Activated T-helper 2 cell treated with anti-CD3 and anti-CD28 coated beads, Interferon-gamma antibody, Interleukin-2, Interleukin-4, amounts not matched to agents 10 μg/mL and 5 μg/mL and 100 μg/mL, durations not matched to agents 14 hours and 24 hours and 36 hours (primary cell): ENCODE results near the gene CYP3A5. TPM values are rescaled to one million over a fixed set of nuclear protein-coding genes. Genes with fewer than 3 reads are reported as not detected.

Experiments used
- DNase-seq: peaks from one replicate; pipeline ENCODE4 v3.0.0; 2021; ENCODE audit warnings: low spot score
- H3K27ac Mint-ChIP-seq: one replicate; pipeline ENCODE4 v1.8.0; 2021; ENCODE audit warnings: mixed read lengths
- H3K27me3 Mint-ChIP-seq: one replicate; pipeline ENCODE4 v1.8.0; 2021; ENCODE audit warnings: low read depth, mixed read lengths
- H3K36me3 Mint-ChIP-seq: one replicate; pipeline ENCODE4 v1.8.0; 2021; ENCODE audit warnings: low read depth, mixed read lengths
- H3K4me1 Mint-ChIP-seq: one replicate; pipeline ENCODE4 v1.8.0; 2021; ENCODE audit warnings: low read depth, mixed read lengths
- H3K4me3 Mint-ChIP-seq: one replicate; pipeline ENCODE4 v1.8.0; 2021; ENCODE audit warnings: low read depth, mild to moderate bottlenecking, moderate library complexity, mixed read lengths
- H3K9me3 Mint-ChIP-seq: one replicate; pipeline ENCODE4 v1.8.0; 2021; ENCODE audit warnings: mixed read lengths
- intact Hi-C: fragments of 100-400 bp; cut with micrococcal nuclease; formaldehyde crosslinking; loops from one replicate; pipeline ENCODE4 v1.15.1; 2023
- total RNA-seq: library from RNA; stranded (reverse); gene quantifications from 2 replicates; pipeline ENCODE4 v1.2.3, GENCODE V29; 2022

CYP3A5 gene
- total RNA-seq, 1 donor from 2014 or later: not detected

DNA sequence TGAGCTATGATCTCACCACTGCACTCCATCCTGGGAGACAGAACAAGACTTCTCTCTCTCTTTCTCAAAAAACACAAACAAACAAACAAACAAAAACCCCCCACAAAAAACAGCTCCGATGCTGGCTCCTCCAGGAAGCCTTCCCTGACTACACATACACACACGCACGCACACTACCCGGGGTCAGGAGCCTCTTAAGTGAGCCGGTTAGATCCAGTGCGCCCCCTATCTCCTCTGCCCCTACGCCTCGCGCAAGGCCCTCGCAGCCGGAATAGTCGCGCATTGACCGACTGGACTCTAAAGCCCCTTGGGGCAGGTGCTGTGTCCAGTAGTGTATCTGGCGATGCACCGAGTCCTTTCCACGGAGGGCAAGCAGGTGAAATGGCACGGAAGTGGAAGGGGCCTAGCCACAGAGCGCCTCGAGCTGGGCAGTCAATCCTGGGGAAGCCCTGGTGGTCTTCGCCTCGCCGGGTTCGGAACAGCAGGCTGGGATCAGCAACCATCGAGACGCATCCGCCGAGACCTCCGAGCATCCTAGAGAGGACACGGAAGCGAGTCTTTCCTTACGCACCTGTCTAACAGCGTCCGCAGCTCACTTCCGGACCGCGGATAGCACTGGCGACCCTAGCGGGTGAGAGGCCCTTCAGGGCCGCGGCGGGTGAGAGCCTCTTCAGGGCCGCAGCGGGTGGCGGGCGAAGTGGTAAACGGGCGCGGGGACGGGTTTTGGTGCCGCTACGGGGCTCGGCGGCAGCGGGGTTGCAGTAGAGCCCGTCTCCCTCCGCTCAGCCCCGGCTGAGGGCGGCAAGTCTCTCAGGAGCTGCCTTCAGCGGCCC lies 63.2 kb downstream of the CYP3A5 start, which contains the start of gene ZSCAN25:
Gene ZSCAN25 (plus strand): TSS at position 588 of the 833 bp plus-strand sequence. CDS start 2,661 bp downstream, outside the sequence.
- Mint-ChIP-seq H3K36me3 (peaks cover 41% of the 10 kb centered on the region), H3K27ac (peak within 1 kb of the TSS; percentile 91), H3K4me1 (peaks cover 39% of the 10 kb centered on the region), H3K27me3 (peaks cover 4% of the 10 kb centered on the region), H3K4me3 (peak within 1 kb of the TSS; percentile 92), H3K9me3 (no peaks in the 10 kb centered on the region)
- intact Hi-C loops: loop anchor here (1.0 to 2.0 kb wide), 2 partner anchors 58 to 116 kb away; partner anchors contain the start of genes ZNF394 and ZNF655
- peak; percentile 80 for DNase-seq

DNA sequence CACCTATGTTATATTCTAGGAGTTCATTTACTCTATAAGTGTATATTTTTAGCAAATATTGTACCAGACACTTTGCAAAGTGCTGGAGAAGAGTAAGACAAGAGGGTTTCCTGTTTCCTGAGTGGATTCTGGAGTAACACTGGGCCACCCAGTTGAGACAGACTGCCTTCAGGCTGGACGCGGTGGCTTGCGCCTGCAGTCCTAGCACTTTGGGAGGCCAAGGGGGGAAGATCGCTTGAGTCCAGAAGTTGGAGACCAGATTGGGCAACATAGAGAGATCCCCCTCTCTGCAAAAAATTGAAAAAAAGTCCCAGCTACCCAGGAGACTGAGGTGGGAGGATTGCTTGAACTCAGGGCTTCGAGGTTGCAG lies 63.8 kb downstream of the CYP3A5 start:
- peak overlapping the region; percentile 92 for H3K4me3 Mint-ChIP-seq
- peaks cover 4% of the 10 kb centered on the region for H3K27me3 Mint-ChIP-seq
- H3K36me3 Mint-ChIP-seq: peaks cover 35% of the 10 kb centered on the region
- peak; percentile 7 for DNase-seq
- intact Hi-C loops: loop anchor here (1.0 to 2.0 kb wide), 2 partner anchors 57 to 116 kb away; partner anchors contain the start of genes ZNF394 and ZNF655
- peaks cover 33% of the 10 kb centered on the region for H3K4me1 Mint-ChIP-seq
- H3K27ac Mint-ChIP-seq: peak overlapping the region; percentile 91
- H3K9me3 Mint-ChIP-seq: no peaks in the 10 kb centered on the region

DNA sequence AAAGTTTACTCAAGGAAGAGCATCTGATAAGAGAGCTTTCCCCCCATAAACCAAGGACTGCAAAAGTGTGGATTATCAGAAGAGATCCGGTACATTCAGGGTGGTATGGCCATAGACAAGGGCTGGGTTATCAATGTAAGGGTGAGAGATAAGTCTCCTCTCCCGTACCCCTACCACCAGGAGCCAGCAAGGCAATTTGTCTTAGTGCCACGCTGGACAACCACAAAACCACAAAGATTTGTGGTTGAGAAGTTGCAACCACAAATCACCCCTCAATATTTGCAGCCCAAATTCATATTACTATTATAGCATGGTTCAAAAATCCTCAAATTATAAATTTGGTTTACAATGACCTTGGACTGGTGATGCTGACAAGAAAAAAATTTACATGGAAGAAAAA lies 65.3 kb downstream of the CYP3A5 start:
- no peak overlapping the region for H3K4me3 Mint-ChIP-seq
- H3K36me3 Mint-ChIP-seq: peaks cover 21% of the 10 kb centered on the region
- peak; percentile 3 for DNase-seq
- intact Hi-C loops: no loop called here
- peaks cover 4% of the 10 kb centered on the region for H3K27me3 Mint-ChIP-seq
- H3K27ac Mint-ChIP-seq: no peak overlapping the region
- no peaks in the 10 kb centered on the region for H3K9me3 Mint-ChIP-seq
- peaks cover 32% of the 10 kb centered on the region for H3K4me1 Mint-ChIP-seq

DNA sequence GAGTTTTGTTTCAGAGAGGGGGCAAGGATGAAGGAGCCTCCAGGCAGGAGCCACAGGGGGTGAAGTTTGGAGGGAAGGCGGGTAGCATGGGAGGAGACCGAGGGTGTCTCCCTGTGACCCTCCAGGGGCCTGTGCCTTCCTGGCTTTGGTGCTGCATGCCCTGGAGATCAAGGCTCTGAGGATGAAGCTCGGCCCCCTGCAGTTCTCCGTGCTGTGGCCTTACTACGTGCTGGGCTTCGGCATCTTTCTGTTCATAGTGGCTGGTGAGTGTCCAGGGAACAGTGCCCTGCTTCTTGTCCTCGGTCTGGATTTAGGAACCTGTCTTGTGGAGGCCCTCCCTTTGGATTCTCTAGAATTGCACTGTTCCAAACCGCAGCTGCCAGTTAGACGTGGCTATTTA lies 72.2 kb downstream of the CYP3A5 start:
- Mint-ChIP-seq H3K27me3 (no peaks in the 10 kb centered on the region), H3K4me3 (no peak overlapping the region), H3K9me3 (no peaks in the 10 kb centered on the region), H3K4me1 (peaks cover 2% of the 10 kb centered on the region), H3K36me3 (no peaks in the 10 kb centered on the region), H3K27ac (no peak overlapping the region)
- intact Hi-C loops: no loop called here
- DNase-seq: no peak

DNA sequence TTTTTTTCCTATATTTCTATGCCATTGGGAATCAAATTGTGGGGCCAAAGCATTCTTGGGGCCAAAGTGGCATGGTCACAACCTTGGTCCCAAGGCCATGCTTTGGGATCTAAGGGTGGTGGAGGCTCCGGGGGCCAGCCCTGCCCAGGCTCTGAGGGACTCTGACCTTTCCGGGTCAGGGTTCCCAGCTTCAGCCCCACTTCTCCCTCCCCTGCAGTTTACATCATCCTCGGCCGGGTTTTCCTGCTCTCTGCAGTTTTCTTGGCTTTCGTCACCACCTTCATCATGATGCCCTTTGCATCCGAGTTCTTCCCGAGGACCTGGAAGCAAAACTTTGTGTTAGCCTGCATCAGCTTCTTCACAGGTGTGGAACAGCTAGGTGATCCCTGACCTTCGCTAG lies 73.3 kb downstream of the CYP3A5 start:
- Mint-ChIP-seq H3K9me3 (no peaks in the 10 kb centered on the region), H3K27me3 (no peaks in the 10 kb centered on the region)
- intact Hi-C loops: no loop called here

DNA sequence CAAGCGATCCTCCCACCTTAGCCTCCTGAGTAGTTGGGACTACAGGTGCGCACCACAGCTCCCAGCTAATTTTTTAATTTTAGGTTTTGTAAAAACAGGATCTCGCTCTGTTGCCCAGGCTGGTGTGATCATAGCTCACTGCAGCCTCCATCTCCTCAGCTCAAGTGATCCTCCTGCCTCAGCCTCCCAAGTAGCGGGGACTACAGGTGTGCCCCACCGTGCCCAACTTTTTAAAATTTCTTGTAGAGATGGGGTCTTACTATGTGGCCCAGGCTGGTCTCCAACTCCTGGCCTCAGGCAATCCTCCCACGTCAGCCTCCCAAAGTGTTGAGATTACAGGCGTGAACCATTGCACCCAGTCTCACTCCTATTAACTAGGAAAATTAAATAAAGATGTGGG lies 74.3 kb downstream of the CYP3A5 start:
- H3K27me3 Mint-ChIP-seq: no peaks in the 10 kb centered on the region
- H3K9me3 Mint-ChIP-seq: no peaks in the 10 kb centered on the region
- intact Hi-C loops: no loop called here
- H3K4me1 Mint-ChIP-seq: peaks cover 2% of the 10 kb centered on the region
- H3K4me3 Mint-ChIP-seq: no peak overlapping the region
- no peaks in the 10 kb centered on the region for H3K36me3 Mint-ChIP-seq
- no peak overlapping the region for H3K27ac Mint-ChIP-seq
- no peak for DNase-seq

More for the DNA sequence above, 73.3 kb downstream of the CYP3A5 start:
- Mint-ChIP-seq H3K36me3 (no peaks in the 10 kb centered on the region), H3K4me3 (no peak overlapping the region), H3K27ac (no peak overlapping the region), H3K4me1 (peaks cover 2% of the 10 kb centered on the region)
- DNase-seq: no peak

DNA sequence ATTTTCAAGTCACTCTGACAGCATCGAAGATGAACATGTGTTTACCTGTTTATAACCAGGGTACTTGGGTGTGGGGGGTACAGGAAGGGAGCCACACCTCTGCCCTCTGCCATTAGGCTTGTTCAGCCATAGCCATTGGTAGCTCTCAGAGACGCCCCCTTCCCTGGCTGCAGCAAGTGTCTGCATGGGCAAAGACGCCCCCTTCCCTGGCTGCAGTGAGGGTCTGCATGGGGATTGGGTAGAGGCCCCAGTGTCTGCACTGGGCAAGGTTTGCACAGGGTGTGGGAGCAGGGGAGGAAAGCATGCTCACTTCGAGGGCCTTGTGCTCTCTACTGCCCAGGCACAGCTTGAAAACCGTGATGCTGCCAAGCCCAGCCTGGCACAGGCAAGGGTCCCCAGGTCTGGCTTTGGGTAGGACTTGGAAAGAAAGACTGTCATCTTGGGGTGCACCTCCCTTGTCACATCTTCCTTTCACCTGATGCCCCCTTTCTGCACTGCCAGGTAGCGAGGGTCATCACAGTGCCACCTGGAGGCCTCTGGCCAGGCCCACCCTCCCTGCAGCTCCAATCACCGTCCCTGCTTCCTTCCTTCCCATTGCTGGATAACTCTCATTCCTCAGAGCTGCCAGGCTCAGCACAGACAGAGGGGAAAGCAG lies 78.0 kb downstream of the CYP3A5 start:
- no peak for DNase-seq
- intact Hi-C loops: no loop called here
- peaks cover 2% of the 10 kb centered on the region for H3K4me1 Mint-ChIP-seq
- H3K9me3 Mint-ChIP-seq: no peaks in the 10 kb centered on the region
- H3K27ac Mint-ChIP-seq: no peak overlapping the region
- H3K36me3 Mint-ChIP-seq: no peaks in the 10 kb centered on the region
- H3K27me3 Mint-ChIP-seq: no peaks in the 10 kb centered on the region
- no peak overlapping the region for H3K4me3 Mint-ChIP-seq

DNA sequence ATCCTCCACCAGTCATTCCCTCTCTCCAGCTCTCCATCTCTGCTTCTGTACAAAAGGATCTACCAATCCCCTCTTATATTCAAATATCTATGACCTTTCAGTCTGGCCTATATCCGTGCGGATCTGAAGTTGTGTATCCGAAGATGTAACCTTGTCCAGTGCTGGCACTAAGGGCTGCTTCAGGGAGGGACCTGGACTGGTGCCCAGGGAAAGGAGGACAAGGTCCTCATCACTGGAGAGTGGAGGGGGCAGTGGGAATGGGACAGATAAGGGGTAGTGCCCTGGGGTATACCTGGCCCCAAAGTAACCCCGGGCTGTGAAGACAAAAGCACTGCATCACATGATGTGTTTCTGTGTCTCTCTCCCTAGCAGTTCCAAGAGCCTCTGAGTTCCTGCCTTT lies 80.0 kb downstream of the CYP3A5 start:
- Mint-ChIP-seq H3K27me3 (no peaks in the 10 kb centered on the region), H3K4me3 (no peak overlapping the region), H3K36me3 (no peaks in the 10 kb centered on the region), H3K4me1 (peaks cover 2% of the 10 kb centered on the region), H3K9me3 (no peaks in the 10 kb centered on the region), H3K27ac (no peak overlapping the region)
- DNase-seq: no peak
- intact Hi-C loops: no loop called here

Other genes with a start within 250 kb of the CYP3A5 start
- 8.1 and 10.4 TPM in 2 replicates for gene PTCD1, start 241.2 kb downstream of the CYP3A5 start, total RNA-seq
- 88.4 and 89.9 TPM in 2 replicates for gene CPSF4, start 241.1 kb downstream of the CYP3A5 start, total RNA-seq
- gene ATP5MF, start 213.8 kb downstream of the CYP3A5 start, total RNA-seq: 405 and 429 TPM in 2 replicates
- gene ZNF789, start 207.1 kb downstream of the CYP3A5 start, total RNA-seq: 23.2 and 24.3 TPM in 2 replicates
- gene ZNF394, start 179.7 kb downstream of the CYP3A5 start, total RNA-seq: 36.4 and 40.7 TPM in 2 replicates
- gene ZKSCAN5, start 175.3 kb downstream of the CYP3A5 start, total RNA-seq: 8.2 and 8.4 TPM in 2 replicates
- 5.2 and 5.6 TPM in 2 replicates for gene FAM200A, start 127.9 kb downstream of the CYP3A5 start, total RNA-seq
- gene ZNF655, start 121.4 kb downstream of the CYP3A5 start, total RNA-seq: 68.3 and 72.8 TPM in 2 replicates
- gene TMEM225B, start 81.7 kb downstream of the CYP3A5 start, total RNA-seq: 1.3 and 1.9 TPM in 2 replicates
- 31.2 and 31.7 TPM in 2 replicates for gene ZSCAN25, start 63.0 kb downstream of the CYP3A5 start, total RNA-seq
- not detected in 2 replicates for gene CYP3A7, start 55.2 kb upstream of the CYP3A5 start, total RNA-seq
- gene CYP3A4, start 104.2 kb upstream of the CYP3A5 start, total RNA-seq: not detected in 2 replicates
- gene CYP3A43, start 148.0 kb upstream of the CYP3A5 start, total RNA-seq: not detected in 2 replicates
- 0.23 and 0.46 TPM in 2 replicates for gene OR2AE1, start 197.0 kb upstream of the CYP3A5 start, total RNA-seq
- 21.8 and 23.2 TPM in 2 replicates for gene TRIM4, start 239.5 kb upstream of the CYP3A5 start, total RNA-seq
- 0.21 TPM in 1 of 2 replicates, not detected in the other for gene GJC3, start 249.6 kb upstream of the CYP3A5 start, total RNA-seq